ENCODE measurements around the gene ATRIP.
"Not testable (repeated sequence)": the region's sequence is repeated elsewhere in the genome, so short reads cannot be mapped to it uniquely, and the experiment has no call there.

The ATRIP gene

DNA sequence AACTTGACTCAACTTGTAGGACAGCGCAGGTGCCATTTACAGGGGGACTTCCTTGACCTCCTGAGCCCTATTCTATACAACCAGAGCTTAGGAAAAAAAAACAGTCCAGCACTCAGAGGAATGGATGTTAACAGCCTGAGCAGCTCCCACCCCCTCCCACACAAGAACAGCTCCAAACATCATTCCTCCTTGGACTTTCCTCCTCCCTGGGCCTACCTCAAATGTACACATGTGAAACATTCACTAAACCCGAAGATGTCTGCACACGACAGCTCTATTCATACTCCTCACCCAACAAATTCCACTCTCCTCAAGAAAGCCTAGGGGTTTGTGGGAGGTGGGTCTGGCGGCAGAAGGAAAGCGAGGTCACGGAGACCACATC, 503 bp upstream of the ATRIP start:
- H3K4me3 ChIP-seq (ENCODE audit: low read depth, low read length), result peak overlapping the region; percentile 95
- no peak for TF ChIP-seq CTCF (IDR thresholded peaks at IDR 0.05; ENCODE audit: insufficient read depth, low read depth, low read length, missing control alignments)
- DNase-seq (ENCODE audit: low read depth), result no peak

DNA sequence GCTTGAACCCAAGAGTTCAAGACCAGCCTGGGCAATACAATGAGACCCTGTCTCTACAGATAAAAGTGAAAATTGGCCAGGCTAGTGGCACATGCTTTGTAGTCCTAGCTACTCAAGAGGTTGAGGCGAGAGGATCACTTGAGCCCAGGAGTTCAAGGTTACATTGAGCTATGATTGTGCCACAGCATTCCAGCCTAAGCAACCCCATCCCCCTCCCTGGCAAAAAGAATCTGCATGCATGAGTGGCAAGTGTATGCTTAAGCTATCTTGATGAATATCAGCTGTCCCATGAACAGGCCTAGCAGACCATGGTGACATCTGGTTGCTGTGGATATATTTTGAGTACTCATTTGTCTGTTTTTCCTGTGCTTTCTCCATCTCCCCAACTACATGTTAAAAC, 4.7 kb downstream of the ATRIP start:
- H3K4me3 ChIP-seq (ENCODE audit: low read depth, low read length), result no peak overlapping the region
- TF ChIP-seq CTCF (IDR thresholded peaks at IDR 0.05; ENCODE audit: insufficient read depth, low read depth, low read length, missing control alignments), result no peak
- DNase-seq (ENCODE audit: low read depth), result no peak

GRCh38 chr3:48456456-48456855, 9.9 kb downstream of the ATRIP start:
- H3K4me3 ChIP-seq (ENCODE audit: low read depth, low read length), result no peak overlapping the region
- DNase-seq (ENCODE audit: low read depth), result no peak

DNA sequence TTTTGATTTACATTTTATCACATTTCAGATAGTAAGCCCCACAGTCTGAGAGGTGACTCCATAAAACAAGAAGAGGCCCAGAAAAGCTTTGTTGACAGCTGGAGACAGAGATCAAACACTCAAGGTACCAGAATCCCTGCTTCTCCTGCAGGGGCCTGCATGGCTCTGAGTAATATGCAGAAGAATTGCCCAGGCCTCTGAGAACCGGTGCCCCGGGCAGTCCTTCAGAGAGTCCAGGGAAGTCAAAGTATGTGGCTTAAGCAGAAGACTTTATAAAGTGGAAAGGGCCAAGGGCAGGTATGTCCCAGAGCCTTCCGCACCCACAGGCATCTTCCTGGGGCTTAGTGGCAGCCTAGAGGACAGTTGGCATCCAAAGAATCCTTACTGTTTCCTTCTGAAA, 12.8 kb downstream of the ATRIP start:
- TF ChIP-seq CTCF (IDR thresholded peaks at IDR 0.05; ENCODE audit: insufficient read depth, low read depth, low read length, missing control alignments), result no peak
- H3K4me3 ChIP-seq (ENCODE audit: low read depth, low read length), result no peak overlapping the region
- DNase-seq (ENCODE audit: low read depth), result no peak

More at GRCh38 chr3:48456456-48456855, 9.9 kb downstream of the ATRIP start:
- TF ChIP-seq CTCF (IDR thresholded peaks at IDR 0.05; ENCODE audit: insufficient read depth, low read depth, low read length, missing control alignments), result no peak

GRCh38 chr3:48459773-48460516, 13.4 kb downstream of the ATRIP start:
- no peak for DNase-seq (ENCODE audit: low read depth)
- TF ChIP-seq CTCF (IDR thresholded peaks at IDR 0.05; ENCODE audit: insufficient read depth, low read depth, low read length, missing control alignments), result no peak
- H3K4me3 ChIP-seq (ENCODE audit: low read depth, low read length), result no peak overlapping the region

DNA sequence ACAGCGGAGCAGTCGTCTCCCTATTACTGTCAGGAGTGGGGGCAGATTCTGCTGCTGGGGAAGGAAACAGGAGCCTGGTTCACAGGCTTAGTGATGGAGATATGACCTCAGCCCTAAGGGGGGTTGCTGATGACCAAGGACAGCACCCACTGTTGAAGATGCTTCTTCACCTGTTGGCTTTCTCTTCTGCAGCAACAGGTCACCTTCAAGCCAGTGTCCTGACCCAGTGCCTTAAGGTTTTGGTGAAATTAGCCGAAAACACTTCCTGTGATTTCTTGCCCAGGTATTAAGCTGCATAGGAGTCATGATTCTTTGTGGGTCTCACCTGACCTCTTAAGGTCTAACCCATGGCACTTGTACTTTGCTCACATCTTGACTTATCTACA, 14.0 kb downstream of the ATRIP start:
- no peak overlapping the region for H3K4me3 ChIP-seq (ENCODE audit: low read depth, low read length)
- TF ChIP-seq CTCF (IDR thresholded peaks at IDR 0.05; ENCODE audit: insufficient read depth, low read depth, low read length, missing control alignments), result no peak
- no peak for DNase-seq (ENCODE audit: low read depth)

GRCh38 chr3:48461767-48462166, 15.2 kb downstream of the ATRIP start:
- DNase-seq (ENCODE audit: low read depth); H3K4me3 ChIP-seq (ENCODE audit: low read depth, low read length): not testable (repeated sequence)
